CD4-positive, alpha-beta T cell (primary cell): ENCODE measurements around the gene NEK10. TPM values are rescaled to one million over a fixed set of nuclear protein-coding genes. Genes with fewer than 3 reads are reported as not detected.

Source experiments
- ATAC-seq: fragments of 200-7000 bp; cut with Tn5 transposase; one replicate; pipeline ENCODE4 v1.10.0; 2022; ENCODE audit warnings: mild to moderate bottlenecking; ENCODE audit not compliant: poor library complexity
- CTCF ChIA-PET: fragments of 350-600 bp; sonication (Branson Sonifier 250); formaldehyde crosslinking; loops from one replicate; lab custom pipeline; 2021; ENCODE audit warnings: antibody characterized with exemption, inconsistent platforms; lab: Charles Lee
- POLR2A ChIA-PET: fragments of 350-600 bp; sonication (Branson Sonifier 250); formaldehyde crosslinking; loops from one replicate; lab custom pipeline; 2021; ENCODE audit warnings: antibody characterized with exemption, inconsistent platforms; lab: Charles Lee
- DNase-seq, 14 experiments: peaks; one replicate each; pipeline ENCODE4 v3.0.0-alpha.2; 2013 to 2020; ENCODE audit warnings: mixed read lengths in 2 of 14
- H3K27ac ChIP-seq, 2 donors: one replicate each; pipeline versions ENCODE4 v1.5.1 to v1.7.0; 2013; ENCODE audit warnings: low read length in 2 of 2, low read depth in 1 of 2, mild to moderate bottlenecking in 1 of 2
- H3K27me3 ChIP-seq, 2 experiments: 1 replicate in 1 of 2; 2 replicates in 1 of 2; pipeline versions ENCODE4 v1.6.1 to v1.7.0; 2013; ENCODE audit warnings: low read length in 2 of 2, control low read depth in 1 of 2, mild to moderate bottlenecking in 1 of 2, moderate library complexity in 1 of 2; ENCODE audit not compliant: insufficient read depth in 2 of 2, control insufficient read depth in 1 of 2
- H3K36me3 ChIP-seq: one replicate; pipeline ENCODE4 v1.6.1; 2013; ENCODE audit warnings: low read length, control low read depth; ENCODE audit not compliant: insufficient read depth
- H3K4me1 ChIP-seq: one replicate; pipeline ENCODE4 v1.6.1; 2013; ENCODE audit warnings: low read length, control low read depth; ENCODE audit not compliant: insufficient read depth
- H3K4me3 ChIP-seq: one replicate; pipeline ENCODE4 v1.5.1; 2013; ENCODE audit warnings: mild to moderate bottlenecking, low read length, moderate library complexity
- H3K9me3 ChIP-seq, 2 experiments: 1 replicate in 1 of 2; 2 replicates in 1 of 2; pipeline versions ENCODE4 v1.6.1 to v1.7.0; 2013; ENCODE audit warnings: low read length in 2 of 2, mild to moderate bottlenecking in 2 of 2, control low read depth in 1 of 2, moderate library complexity in 1 of 2; ENCODE audit not compliant: control insufficient read depth in 1 of 2, insufficient read depth in 1 of 2
- H3K27ac Mint-ChIP-seq: one replicate; pipeline ENCODE4 v1.8.0; 2020; ENCODE audit warnings: mixed read lengths
- H3K27me3 Mint-ChIP-seq: one replicate; pipeline ENCODE4 v1.8.0; 2021; ENCODE audit warnings: mixed read lengths
- H3K36me3 Mint-ChIP-seq: one replicate; pipeline ENCODE4 v1.8.0; 2021; ENCODE audit warnings: low read depth, mixed read lengths
- H3K4me1 Mint-ChIP-seq: one replicate; pipeline ENCODE4 v1.8.0; 2021; ENCODE audit warnings: low read depth, mixed read lengths
- H3K4me3 Mint-ChIP-seq: one replicate; pipeline ENCODE4 v1.8.0; 2020; ENCODE audit warnings: mild to moderate bottlenecking, mixed read lengths
- H3K9me3 Mint-ChIP-seq: one replicate; pipeline ENCODE4 v1.8.0; 2020; ENCODE audit warnings: mixed read lengths
- CTCF ChIP-seq: fragments of 200-600 bp; IDR thresholded peaks from one replicate; pipeline ENCODE4 v1.8.0; 2022; ENCODE audit warnings: antibody characterized with exemption, mild to moderate bottlenecking
- intact Hi-C, 2 experiments: fragments of 100-400 bp; cut with DNase I in 1 of 2; cut with micrococcal nuclease in 1 of 2; formaldehyde crosslinking; loops; one replicate each; pipeline versions ENCODE4 v1.15.1 to v1.9.0; 2023 to 2025; cut with DNase I, micrococcal nuclease
- total RNA-seq, 174 experiments: library from RNA in 2 of 174; stranded (reverse) in 2 of 174; gene quantifications; one replicate each; pipeline ENCODE4 v1.2.3 and lab custom pipeline; 2021 to 2026

NEK10 gene
- total RNA-seq, 2 experiments from 2014 or later, result 0.61 to 0.77 TPM

GRCh38 chr3:27221264-27221932 is 147.8 kb downstream of the NEK10 start:
- Histone ChIP-seq H3K4me1 (no peaks in the 10 kb centered on the region), H3K27me3 (no peaks in the 10 kb centered on the region), H3K9me3 (no peaks in the 10 kb centered on the region), H3K27ac (no peak overlapping the region), H3K36me3 (no peaks in the 10 kb centered on the region), H3K4me3 (no peak overlapping the region)
- ChIA-PET POLR2A (no interaction called here), CTCF (no interaction called here)
- Mint-ChIP-seq H3K4me1 (peaks cover 10% of the 10 kb centered on the region), H3K27me3 (no peaks in the 10 kb centered on the region), H3K36me3 (no peaks in the 10 kb centered on the region), H3K4me3 (no peak overlapping the region), H3K27ac (no peak overlapping the region), H3K9me3 (no peaks in the 10 kb centered on the region)
- DNase-seq, result no peak
- ATAC-seq, result no peak
- intact Hi-C loops, result no loop called here
- no peak for TF ChIP-seq CTCF

GRCh38 chr3:27220166-27220565 is 149.0 kb downstream of the NEK10 start:
- H3K4me3 ChIP-seq, result no peak overlapping the region
- Mint-ChIP-seq H3K27ac (no peak overlapping the region), H3K4me1 (peaks cover 10% of the 10 kb centered on the region), H3K9me3 (no peaks in the 10 kb centered on the region), H3K4me3 (no peak overlapping the region), H3K27me3 (no peaks in the 10 kb centered on the region), H3K36me3 (no peaks in the 10 kb centered on the region)
- no peaks in the 10 kb centered on the region for H3K36me3 ChIP-seq
- no peak for ATAC-seq
- POLR2A ChIA-PET, result no interaction called here
- H3K27ac ChIP-seq, result no peak overlapping the region
- H3K27me3 ChIP-seq, result no peaks in the 10 kb centered on the region
- CTCF ChIA-PET, result no interaction called here
- TF ChIP-seq CTCF, result no peak
- no peak for DNase-seq
- H3K4me1 ChIP-seq, result no peaks in the 10 kb centered on the region
- intact Hi-C loops, result no loop called here
- no peaks in the 10 kb centered on the region for H3K9me3 ChIP-seq

- intact Hi-C loops, result no loop called here
- POLR2A ChIA-PET, result no interaction called here
- H3K27me3 ChIP-seq, result no peaks in the 10 kb centered on the region
- H3K9me3 ChIP-seq, result no peaks in the 10 kb centered on the region
- ATAC-seq (no peak), DNase-seq (no peak)
- no peak overlapping the region for H3K27ac Mint-ChIP-seq
- H3K9me3 Mint-ChIP-seq, result no peaks in the 10 kb centered on the region
- no peak overlapping the region for H3K27ac ChIP-seq
- H3K4me1 Mint-ChIP-seq, result peaks cover 10% of the 10 kb centered on the region
- no peaks in the 10 kb centered on the region for H3K36me3 ChIP-seq
- H3K36me3 Mint-ChIP-seq, result no peaks in the 10 kb centered on the region
- no peak for TF ChIP-seq CTCF
- no peaks in the 10 kb centered on the region for H3K27me3 Mint-ChIP-seq
- H3K4me3 ChIP-seq, result no peak overlapping the region
- CTCF ChIA-PET, result no interaction called here
- no peak overlapping the region for H3K4me3 Mint-ChIP-seq
- no peaks in the 10 kb centered on the region for H3K4me1 ChIP-seq
These were observed 149.9 kb downstream of the NEK10 start for GRCh38 chr3:27219127-27219845.
